Tibial nerve (tissue), 4 donors: ENCODE results near the gene HSPB1.

Experiments
- CTCF ChIP-seq, 5 experiments: fragments of 200-600 bp in 3 of 5; fragments of 450-650 bp in 2 of 5; sonication (generic) in 3 of 5; IDR thresholded peaks; one replicate each; pipeline ENCODE4 v1.5.1; 2016 to 2019; ENCODE audit warnings: antibody characterized with exemption in 5 of 5, mild to moderate bottlenecking in 3 of 5, moderate library complexity in 2 of 5
- EP300 ChIP-seq, 2 donors: sonication (generic); formaldehyde crosslinking; IDR thresholded peaks; one replicate each; pipeline ENCODE4 v1.6.1; 2017; ENCODE audit warnings: antibody characterized with exemption in 2 of 2, mild to moderate bottlenecking in 1 of 2
- POLR2A ChIP-seq, 2 donors: fragments of 450-650 bp; IDR thresholded peaks; one replicate each; pipeline ENCODE4 v1.6.1; 2017; ENCODE audit warnings: antibody characterized with exemption in 2 of 2, mild to moderate bottlenecking in 2 of 2, moderate library complexity in 2 of 2

GRCh38 chr7:76326646-76327233 is 24.3 kb downstream of the HSPB1 start:
- TF ChIP-seq CTCF (IDR thresholded peaks at IDR 0.05) (no peak), EP300 (IDR thresholded peaks at IDR 0.05) (no peak), POLR2A (IDR thresholded peaks at IDR 0.05) (no peak)
